ENCODE measurements around the gene KLHL29. TPM values are rescaled to one million over a fixed set of nuclear protein-coding genes. Genes with fewer than 3 reads are reported as not detected.

The KLHL29 gene
- total and polyA plus RNA-seq, 2 donors (not counting 1 experiment from before 2014, with no cell fraction given), result 1.3 to 3.4 TPM

- Mint-ChIP-seq H3K27ac (no peak overlapping the region), H3K4me1 (no peaks in the 10 kb centered on the region), H3K27me3 (no peaks in the 10 kb centered on the region), H3K4me3 (no peak overlapping the region), H3K9me3 (ENCODE audit: insufficient read depth) (no peaks in the 10 kb centered on the region)
- ATAC-seq (ENCODE audit: low read depth), result no peak
- intact Hi-C loops (cut with micrococcal nuclease), result no loop called here
- ChIA-PET POLR2A (no interaction called here), CTCF (no interaction called here)
- H3K36me3 ChIP-seq (replicated peaks in 1 of 2; ENCODE audit: control extremely low read depth in 1 of 2, control insufficient read depth in 1 of 2, extremely low read depth in 1 of 2, insufficient read depth in 2 of 2, low read length in 1 of 2), result no peaks in the 10 kb centered on the region
- no peak overlapping the region for H3K4me2 ChIP-seq (replicated peaks; ENCODE audit: low read depth, low read length, poor library complexity, severe bottlenecking)
- H3K79me2 ChIP-seq (ENCODE audit: control insufficient read depth, insufficient read depth, low read length), result no peaks in the 10 kb centered on the region
- TF ChIP-seq EZH2 (IDR thresholded peaks at IDR 0.05; ENCODE audit: borderline replicate concordance, insufficient read depth, low read depth, low read length, poor library complexity, severe bottlenecking) (no peak), CTCF (IDR thresholded peaks at IDR 0.05) (no peak)
- peaks cover 0 to 2% (median 0%) of the 10 kb centered on the region in 4 experiments for H3K27me3 ChIP-seq (replicated peaks in 1 of 4; ENCODE audit: control extremely low read depth in 1 of 4, control insufficient read depth in 3 of 4, insufficient read depth in 4 of 4, low read length in 3 of 4)
- H3K4me3 ChIP-seq (ENCODE audit: control extremely low read depth in 1 of 5, extremely low read depth in 1 of 5, insufficient read depth in 1 of 5, low read depth in 2 of 5, low read length in 4 of 5), result no peak overlapping the region
- no peaks in the 10 kb centered on the region for H3K9me3 ChIP-seq (ENCODE audit: control extremely low read depth in 1 of 3, control insufficient read depth in 2 of 3, insufficient read depth in 1 of 3, low read length in 2 of 3)
- no peak for DNase-seq
- no peak overlapping the region for H2AFZ ChIP-seq (ENCODE audit: insufficient read depth, low read depth, low read length, poor library complexity, severe bottlenecking)
- no peaks in the 10 kb centered on the region for H3K4me1 ChIP-seq (ENCODE audit: control insufficient read depth in 2 of 2, insufficient read depth in 2 of 2, low read length in 2 of 2)
- no peaks in the 10 kb centered on the region for H4K20me1 ChIP-seq (ENCODE audit: control insufficient read depth, insufficient read depth, low read length, poor library complexity, severe bottlenecking)
- 85% methylated on average over 13 of the region's 16 CpGs for WGBS (ENCODE audit: insufficient coverage)
- no peak overlapping the region for H3K9ac ChIP-seq (ENCODE audit: low read length)
- no peak overlapping the region for H3K27ac ChIP-seq (ENCODE audit: low read length in 2 of 2)
These were observed 211.4 kb downstream of the KLHL29 start for GRCh38 chr2:23596316-23596885.

- Histone ChIP-seq H4K20me1 (ENCODE audit: control insufficient read depth, insufficient read depth, low read length, poor library complexity, severe bottlenecking) (no peaks in the 10 kb centered on the region), H3K79me2 (ENCODE audit: control insufficient read depth, insufficient read depth, low read length) (no peaks in the 10 kb centered on the region), H3K4me1 (ENCODE audit: control insufficient read depth in 2 of 2, insufficient read depth in 2 of 2, low read length in 2 of 2) (no peaks in the 10 kb centered on the region), H3K4me3 (ENCODE audit: control extremely low read depth in 1 of 5, extremely low read depth in 1 of 5, insufficient read depth in 1 of 5, low read depth in 2 of 5, low read length in 4 of 5) (no peak overlapping the region), H2AFZ (ENCODE audit: insufficient read depth, low read depth, low read length, poor library complexity, severe bottlenecking) (no peak overlapping the region), H3K4me2 (replicated peaks; ENCODE audit: low read depth, low read length, poor library complexity, severe bottlenecking) (no peak overlapping the region), H3K9me3 (ENCODE audit: control extremely low read depth in 1 of 3, control insufficient read depth in 2 of 3, insufficient read depth in 1 of 3, low read length in 2 of 3) (no peaks in the 10 kb centered on the region), H3K9ac (ENCODE audit: low read length) (no peak overlapping the region), H3K36me3 (replicated peaks in 1 of 2; ENCODE audit: control extremely low read depth in 1 of 2, control insufficient read depth in 1 of 2, extremely low read depth in 1 of 2, insufficient read depth in 2 of 2, low read length in 1 of 2) (no peaks in the 10 kb centered on the region), H3K27ac (ENCODE audit: low read length in 2 of 2) (no peak overlapping the region), H3K27me3 (replicated peaks in 1 of 4; ENCODE audit: control extremely low read depth in 1 of 4, control insufficient read depth in 3 of 4, insufficient read depth in 4 of 4, low read length in 3 of 4) (no peaks in the 10 kb centered on the region)
- Mint-ChIP-seq H3K27ac (no peak overlapping the region), H3K4me1 (no peaks in the 10 kb centered on the region), H3K27me3 (no peaks in the 10 kb centered on the region), H3K9me3 (ENCODE audit: insufficient read depth) (no peaks in the 10 kb centered on the region), H3K4me3 (no peak overlapping the region)
- POLR2A ChIA-PET, result no interaction called here
- ATAC-seq (ENCODE audit: low read depth), result no peak
- CTCF ChIA-PET, result no interaction called here
- TF ChIP-seq CTCF (IDR thresholded peaks at IDR 0.05) (no peak), EZH2 (IDR thresholded peaks at IDR 0.05; ENCODE audit: borderline replicate concordance, insufficient read depth, low read depth, low read length, poor library complexity, severe bottlenecking) (no peak)
- 85% methylated on average over 6 of the region's 9 CpGs for WGBS (ENCODE audit: insufficient coverage)
- intact Hi-C loops (cut with micrococcal nuclease), result no loop called here
- no peak for DNase-seq
These were observed 212.7 kb downstream of the KLHL29 start for GRCh38 chr2:23597687-23598086.

Measured in B cell (primary cell).